Myocyte (in vitro differentiated cells): ENCODE measurements around the gene SUPT3H. TPM values are rescaled to one million over a fixed set of nuclear protein-coding genes. Genes with fewer than 3 reads are reported as not detected.
A peak's percentile ranks its signal among the peaks of the same experiment; 100 is the strongest.

ENCODE experiments used
- DNase-seq: peaks from one replicate; pipeline ENCODE4 v3.0.0-alpha.2; 2012; ENCODE audit warnings: low read depth
- total RNA-seq: library from RNA; depleted of rRNA; stranded (reverse); fragments of >200 nt; gene quantifications from 2 replicates; pipeline ENCODE4 v1.2.3, GENCODE V29; 2014

SUPT3H gene
- total RNA-seq, 1 donor from 2014 or later = 7.8 TPM

GRCh38 chr6:44966449-44967092, 411.2 kb downstream of the SUPT3H start:
- peak; percentile 70 for DNase-seq

GRCh38 chr6:44965708-44966107, 412.0 kb downstream of the SUPT3H start:
- DNase-seq = no peak

- DNase-seq = no peak
Observed at GRCh38 chr6:44960898-44961297, 416.8 kb downstream of the SUPT3H start.

- no peak for DNase-seq
Observed at GRCh38 chr6:44959651-44960050, 418.1 kb downstream of the SUPT3H start.

- no peak for DNase-seq
Observed at GRCh38 chr6:44957156-44957555, 420.6 kb downstream of the SUPT3H start.

GRCh38 chr6:44956396-44956795, 421.3 kb downstream of the SUPT3H start:
- DNase-seq = peak; percentile 22

- no peak for DNase-seq
Observed at GRCh38 chr6:44955145-44955544, 422.6 kb downstream of the SUPT3H start.

- DNase-seq = no peak
Observed at GRCh38 chr6:44954281-44954680, 423.5 kb downstream of the SUPT3H start.

- no peak for DNase-seq
Observed at GRCh38 chr6:44951253-44951747, 426.4 kb downstream of the SUPT3H start.

- no peak for DNase-seq
Observed at GRCh38 chr6:44949596-44950201, 428.0 kb downstream of the SUPT3H start.

- DNase-seq = no peak
Observed at GRCh38 chr6:44943541-44943940, 434.2 kb downstream of the SUPT3H start.

- DNase-seq = no peak
Observed at GRCh38 chr6:44942798-44943197, 434.9 kb downstream of the SUPT3H start.

GRCh38 chr6:44942201-44942600, 435.5 kb downstream of the SUPT3H start:
- no peak for DNase-seq

- DNase-seq = no peak
Observed at GRCh38 chr6:44940367-44940766, 437.4 kb downstream of the SUPT3H start.

GRCh38 chr6:44935693-44936300, 441.9 kb downstream of the SUPT3H start:
- DNase-seq = no peak

GRCh38 chr6:44933108-44933507, 444.6 kb downstream of the SUPT3H start:
- DNase-seq = no peak

- DNase-seq = no peak
Observed at GRCh38 chr6:44932651-44933091, 445.1 kb downstream of the SUPT3H start.

- no peak for DNase-seq
Observed at GRCh38 chr6:44931385-44931784, 446.3 kb downstream of the SUPT3H start.

GRCh38 chr6:44926556-44926955, 451.2 kb downstream of the SUPT3H start:
- DNase-seq = no peak

- peak; percentile 30 for DNase-seq
Observed at GRCh38 chr6:44925100-44925739, 452.5 kb downstream of the SUPT3H start.

GRCh38 chr6:44923444-44923843, 454.3 kb downstream of the SUPT3H start:
- no peak for DNase-seq

- DNase-seq = no peak
Observed at GRCh38 chr6:44921798-44922197, 455.9 kb downstream of the SUPT3H start.
